ENCODE results near the gene DOCK4. TPM values are rescaled to one million over a fixed set of nuclear protein-coding genes. Genes with fewer than 3 reads are reported as not detected.
"Not testable (repeated sequence)": the region's sequence is repeated elsewhere in the genome, so short reads cannot be mapped to it uniquely, and the experiment has no call there.

Gene DOCK4
- total RNA-seq, 1 donor from 2014 or later = 162 TPM

DNA sequence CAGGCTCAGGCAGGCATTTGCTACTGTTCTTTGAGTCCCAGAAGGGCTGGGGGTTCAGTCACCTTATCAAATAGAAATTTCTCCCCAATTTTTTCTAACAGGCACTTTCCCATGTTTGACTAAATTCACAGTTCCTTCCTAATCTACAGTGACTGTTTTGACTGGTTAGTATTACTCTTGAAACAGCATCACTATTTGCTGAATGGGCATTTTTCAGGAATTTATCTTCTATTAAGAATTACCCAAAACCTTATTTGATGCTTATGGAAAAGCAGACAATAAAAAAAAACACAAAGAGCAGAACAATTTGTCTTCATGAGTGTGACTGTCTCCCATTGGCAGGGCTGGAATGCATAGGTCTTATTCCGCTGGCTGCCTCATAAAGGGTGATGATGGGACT is 269.0 kb downstream of the DOCK4 start:
- no peak for DNase-seq

DNA sequence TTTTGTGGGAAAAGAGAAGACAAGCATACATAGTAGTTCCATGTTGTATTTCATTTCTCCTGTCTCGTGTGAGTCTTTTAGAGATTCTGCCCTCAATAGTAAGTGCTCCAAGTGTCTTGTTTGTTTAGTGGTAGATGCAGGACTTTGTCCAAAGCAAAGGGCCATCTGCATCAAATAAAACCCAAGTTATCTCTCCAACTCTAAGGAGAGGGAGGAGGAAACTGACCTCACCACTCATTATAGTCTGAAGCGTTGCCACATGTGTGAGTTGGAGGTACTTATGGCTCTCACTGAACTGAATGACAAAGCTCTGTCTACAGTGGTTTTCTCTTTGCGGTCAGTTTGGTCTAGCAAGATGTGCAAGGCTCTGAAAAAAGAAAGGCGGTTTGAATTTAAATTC is 272.6 kb downstream of the DOCK4 start:
- DNase-seq = no peak

DNA sequence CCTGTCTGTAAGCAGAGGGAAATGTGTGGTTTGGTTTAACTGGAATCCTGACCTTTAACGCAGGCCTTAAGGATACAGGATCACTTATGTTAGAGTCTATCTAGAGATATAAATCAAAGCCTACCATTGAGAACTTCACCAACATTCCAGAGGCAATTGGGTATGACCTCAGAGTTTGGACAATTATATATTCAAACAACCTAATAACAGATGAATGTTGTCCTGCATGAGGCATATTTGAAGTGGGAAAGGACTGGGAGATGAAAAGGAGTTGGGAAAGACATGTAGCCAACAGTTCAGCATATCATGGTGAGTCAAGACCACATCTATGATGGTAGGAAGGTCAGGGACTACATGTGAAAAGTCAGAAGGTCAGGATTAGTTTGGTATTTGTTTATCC is 274.2 kb downstream of the DOCK4 start:
- peak; percentile 15 for DNase-seq

DNA sequence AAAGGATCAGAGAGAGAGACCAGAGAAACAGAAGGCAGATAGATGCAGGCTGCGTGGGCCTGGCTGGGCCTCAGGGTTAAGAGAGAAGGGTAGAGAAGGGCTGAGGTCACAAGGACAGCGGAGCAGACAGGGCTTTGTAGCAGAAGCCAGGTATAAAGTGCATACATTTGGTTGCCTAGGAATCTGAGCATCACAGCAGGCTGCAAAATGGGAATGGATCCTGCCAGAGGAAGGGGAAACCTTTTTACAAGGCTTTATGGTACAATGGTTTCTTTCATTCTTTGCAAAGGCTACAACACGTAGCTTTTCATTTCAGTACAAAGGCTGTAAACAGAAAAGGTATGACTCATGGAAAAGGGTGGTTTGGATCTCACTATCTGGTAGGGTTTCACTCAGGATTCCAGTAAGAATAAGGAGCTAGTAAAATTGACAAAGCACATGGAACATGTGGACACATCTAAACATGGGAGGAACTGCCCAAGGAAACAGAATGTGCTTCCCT is 275.1 kb downstream of the DOCK4 start:
- peak; percentile 75 for DNase-seq

DNA sequence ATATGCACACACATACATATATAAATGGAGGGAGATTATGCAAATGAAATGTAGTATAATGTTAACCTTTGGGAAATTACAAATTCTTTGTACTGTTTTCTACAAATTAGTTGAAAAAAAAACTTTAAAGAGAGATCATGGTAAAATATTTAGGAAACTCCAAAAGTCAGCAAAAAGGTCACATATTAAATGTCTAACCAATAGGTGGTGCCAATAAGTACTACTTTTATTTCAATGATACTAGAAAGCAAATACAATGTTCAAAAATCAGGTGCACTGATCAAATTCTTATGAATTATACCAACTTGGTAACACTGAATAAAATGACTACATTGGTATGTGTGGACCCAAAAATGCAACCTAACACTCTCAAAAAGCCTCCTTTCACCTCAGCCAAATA is 276.9 kb downstream of the DOCK4 start:
- DNase-seq = no peak

DNA sequence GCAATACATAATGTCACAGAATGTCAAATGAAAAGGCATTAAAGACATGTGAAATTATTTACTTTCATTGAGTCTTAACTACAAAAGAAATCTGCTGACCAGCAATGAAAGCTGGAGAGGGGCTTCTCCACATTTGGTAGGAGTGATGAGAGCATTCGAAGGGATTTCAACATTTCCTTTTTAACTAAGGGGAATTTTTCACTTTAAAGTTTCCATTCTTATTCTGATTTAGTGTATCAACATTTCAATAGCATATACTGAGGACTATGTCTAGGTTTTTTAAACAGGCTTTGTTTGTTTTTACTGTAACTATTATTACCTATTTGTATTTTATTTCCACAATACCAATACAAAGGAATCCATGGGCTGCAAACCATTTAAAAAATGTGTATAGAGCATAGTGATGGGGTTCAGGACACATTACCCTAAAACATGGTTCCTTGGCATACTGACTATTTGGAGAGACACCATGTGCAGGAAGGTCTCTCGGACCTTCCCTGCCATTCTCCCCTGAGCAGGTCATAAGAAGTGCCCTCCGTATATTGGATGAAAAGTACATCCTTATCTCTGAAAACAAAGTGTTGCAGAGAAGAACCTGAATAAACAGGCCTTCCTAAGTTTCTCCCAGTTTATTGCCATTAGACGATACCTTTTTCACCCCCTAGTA is 278.7 kb downstream of the DOCK4 start:
- no peak for DNase-seq

DNA sequence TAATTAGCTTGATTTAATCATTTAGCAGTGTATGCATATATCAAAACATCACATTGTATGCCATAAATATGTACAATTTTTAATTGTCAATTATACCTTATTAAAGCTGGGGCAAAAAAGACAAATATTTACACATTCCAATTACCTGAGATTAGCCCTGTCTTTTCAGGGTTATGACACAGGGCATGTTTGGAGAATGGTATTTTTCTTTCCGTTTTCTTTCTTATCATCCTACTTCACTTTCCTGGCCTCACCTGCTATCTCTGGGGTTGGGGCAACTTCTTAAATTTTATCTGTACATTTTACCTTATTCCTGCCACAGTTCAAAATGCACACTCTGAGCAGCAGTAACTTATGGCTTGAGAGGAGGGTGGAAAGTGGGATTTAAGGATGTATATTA is 285.9 kb downstream of the DOCK4 start:
- no peak for DNase-seq

DNA sequence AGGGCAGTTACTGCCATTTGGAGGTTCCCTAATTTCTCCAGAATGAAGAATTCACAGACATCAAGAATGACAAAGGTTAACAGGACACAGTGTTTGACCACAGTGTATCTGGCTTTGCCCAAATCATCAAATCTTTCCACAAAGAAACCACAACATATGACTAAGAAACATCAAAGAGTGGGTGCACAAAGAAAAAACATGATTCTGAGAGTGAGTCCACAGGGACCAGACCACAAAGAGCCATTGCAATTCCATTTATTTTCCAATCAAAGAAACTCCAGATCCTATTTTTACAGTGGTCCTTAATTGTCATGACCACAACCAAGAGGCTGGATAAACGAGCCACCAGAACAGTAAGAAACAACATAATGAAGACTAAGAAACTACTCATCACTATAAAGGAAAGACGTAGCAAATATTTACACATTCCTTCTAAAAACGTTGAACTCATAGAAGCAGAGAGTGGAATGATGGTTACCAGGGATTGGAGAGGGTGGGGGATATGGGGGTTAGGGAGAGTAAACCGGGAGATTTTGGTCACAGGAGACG is 286.5 kb downstream of the DOCK4 start:
- no peak for DNase-seq

DNA sequence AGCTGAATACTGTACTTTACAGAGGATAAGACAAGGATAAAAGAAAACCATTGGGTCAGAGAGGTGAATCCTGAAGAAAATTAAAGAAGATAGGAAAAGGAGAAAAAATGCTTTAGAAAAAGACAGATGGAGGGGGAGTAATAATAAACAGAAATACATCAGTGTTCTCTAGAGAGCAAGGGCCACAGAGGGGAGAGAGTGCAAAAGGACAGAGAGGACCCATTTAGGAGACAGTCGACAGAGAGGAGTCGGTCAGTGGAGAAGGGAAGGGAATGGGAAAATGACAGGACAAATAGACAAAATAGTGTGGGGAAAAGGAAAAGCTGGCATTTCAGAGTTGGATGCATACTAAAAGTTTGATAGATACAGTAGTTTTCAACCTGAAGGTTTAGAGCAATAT is 287.0 kb downstream of the DOCK4 start:
- DNase-seq = no peak

DNA sequence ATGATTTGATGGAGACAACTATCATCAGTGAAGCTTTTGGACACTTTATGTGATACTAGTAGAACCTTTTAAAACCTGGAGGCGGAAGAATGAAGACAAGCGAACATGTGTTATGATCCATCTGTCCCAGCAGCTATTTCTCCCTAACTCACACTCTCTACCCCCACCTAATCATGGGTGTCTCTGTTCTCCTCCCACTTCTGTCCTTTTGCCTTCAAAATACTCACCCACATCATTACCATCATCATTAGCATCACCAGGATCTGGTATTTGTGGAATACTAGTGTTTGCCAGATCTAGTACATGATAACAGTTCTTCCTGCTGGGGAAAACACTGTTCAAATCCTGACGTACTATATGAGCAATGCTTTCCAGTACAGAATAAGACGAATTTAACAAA is 287.7 kb downstream of the DOCK4 start:
- no peak for DNase-seq

DNA sequence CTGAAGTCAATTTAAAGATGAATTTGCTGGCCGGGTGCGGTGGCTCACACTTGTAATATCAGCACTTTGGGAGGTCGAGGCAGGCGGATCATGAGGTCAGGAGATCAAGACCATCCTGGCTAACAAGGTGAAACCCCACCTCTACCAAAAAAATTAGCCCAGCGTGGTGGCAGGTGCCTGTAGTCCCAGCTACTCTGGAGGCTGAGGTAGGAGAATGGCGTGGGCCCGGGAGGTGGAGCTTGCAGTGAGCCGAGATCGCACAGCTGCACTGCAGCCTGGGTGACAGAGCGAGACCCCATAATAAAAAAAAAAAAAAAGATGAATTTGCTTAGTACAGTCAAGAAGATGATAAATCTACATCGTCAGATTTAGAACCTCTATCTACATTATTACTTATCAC is 288.8 kb downstream of the DOCK4 start:
- not testable (repeated sequence) for DNase-seq

DNA sequence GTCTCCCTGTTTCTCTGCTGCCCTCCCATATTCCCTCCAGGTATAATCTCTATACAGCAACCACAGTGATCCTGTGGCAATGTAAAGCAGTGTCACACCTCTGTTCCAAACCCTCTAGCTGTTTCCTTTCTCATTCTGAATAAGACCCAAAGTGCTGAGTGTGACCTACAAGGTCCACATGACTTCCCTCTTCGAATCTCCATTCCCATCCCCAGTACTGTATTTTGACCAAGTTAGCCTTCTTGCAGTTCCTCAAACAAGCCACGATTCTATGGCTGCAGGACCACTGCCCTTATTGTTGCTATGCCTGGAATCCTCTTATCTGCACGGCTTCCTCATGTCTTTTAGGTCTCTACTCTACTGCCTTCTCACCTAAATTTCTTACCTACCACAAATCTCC is 291.9 kb downstream of the DOCK4 start:
- no peak for DNase-seq

DNA sequence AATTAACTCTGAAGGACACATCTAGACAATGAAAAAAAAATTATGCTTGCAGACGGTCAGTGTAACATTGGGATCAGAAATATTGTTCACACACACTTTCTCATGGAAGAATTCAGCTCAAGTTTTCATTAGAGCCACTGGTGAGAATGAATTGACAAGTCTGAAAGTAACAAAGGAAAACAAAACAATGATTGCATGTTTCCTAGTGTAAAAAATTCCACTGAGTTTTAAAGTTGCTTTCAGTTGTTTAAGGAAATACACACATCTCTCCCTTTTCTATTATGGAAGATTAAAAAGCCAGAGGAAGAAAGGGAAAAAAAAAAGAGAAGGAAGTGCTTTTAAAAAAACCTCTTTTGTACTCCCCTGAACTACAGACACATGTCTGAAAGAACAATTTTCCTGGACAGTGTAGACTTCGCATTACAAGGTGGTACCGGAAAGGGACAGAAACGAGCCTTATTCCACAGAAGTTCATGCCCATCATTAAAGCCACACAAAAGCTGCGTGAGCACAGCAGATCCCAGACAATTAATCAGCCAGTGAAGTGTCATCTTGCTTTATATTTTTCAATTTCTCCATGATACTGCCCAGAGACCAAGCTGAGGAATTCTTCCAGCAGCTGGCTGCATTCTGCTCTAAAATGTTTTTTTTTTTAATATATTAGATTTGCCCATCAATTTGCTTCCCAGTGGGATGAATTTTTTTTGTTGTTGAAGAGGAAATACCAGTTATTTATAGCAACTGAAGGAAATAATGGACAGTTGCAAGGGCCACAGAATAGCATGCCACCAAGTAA is 294.8 kb downstream of the DOCK4 start:
- DNase-seq = no peak

DNA sequence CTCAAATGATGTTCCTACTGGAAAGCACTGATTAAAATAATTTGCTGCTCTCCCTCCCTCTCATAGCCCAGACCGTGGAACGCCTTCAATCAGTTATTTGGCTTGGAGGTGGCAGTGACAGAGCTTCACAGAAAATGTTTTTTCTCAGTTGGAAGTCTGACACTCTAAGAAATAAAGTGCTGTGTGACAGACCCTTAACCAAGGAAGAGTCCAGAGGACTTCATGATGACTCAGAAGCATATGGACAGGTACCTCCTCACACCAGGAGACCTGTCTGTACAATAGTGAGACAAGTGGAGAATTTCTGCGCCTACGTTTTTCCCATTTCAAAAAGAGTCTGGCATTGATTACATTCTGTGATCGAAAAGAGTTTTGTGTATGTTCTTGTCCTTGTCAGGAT is 295.5 kb downstream of the DOCK4 start:
- no peak for DNase-seq

DNA sequence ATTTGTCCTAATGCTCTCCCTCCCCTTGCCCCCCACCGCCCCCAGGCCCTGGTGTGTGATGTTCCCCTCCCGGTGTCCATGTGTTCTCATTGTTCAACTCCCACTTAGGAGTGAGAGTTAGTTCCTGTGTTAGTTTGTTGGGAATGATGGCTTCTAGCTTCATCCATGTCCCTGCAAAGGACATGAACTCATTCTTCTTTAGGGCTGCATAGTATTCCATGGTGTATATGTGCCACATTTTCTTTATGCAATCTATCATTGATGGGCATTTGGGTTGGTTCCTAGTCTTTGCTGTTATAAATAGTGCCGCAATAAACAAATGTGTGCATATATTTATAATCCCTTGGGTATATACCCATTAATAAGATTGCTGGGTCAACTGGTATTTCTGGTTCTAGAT is 297.5 kb downstream of the DOCK4 start:
- DNase-seq = not testable (repeated sequence)

DNA sequence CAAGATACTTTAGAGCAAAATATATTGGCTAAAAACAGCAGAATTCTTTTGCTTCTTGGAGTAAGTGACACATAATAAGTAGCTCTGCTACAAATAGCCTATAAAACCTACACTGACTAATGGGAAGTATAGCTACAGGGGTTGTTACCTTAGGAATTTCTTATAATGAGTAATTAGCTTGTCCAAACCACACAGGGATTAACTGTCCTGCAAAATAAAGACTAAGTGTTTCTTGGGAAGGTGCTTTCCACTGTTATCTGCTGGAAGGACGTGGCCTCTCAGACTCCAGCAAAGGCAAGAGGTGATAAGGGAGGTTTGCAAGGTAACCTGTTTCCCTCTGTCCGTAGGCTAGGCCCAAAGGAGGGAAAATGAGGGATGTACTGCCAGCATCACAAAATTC is 302.4 kb downstream of the DOCK4 start:
- no peak for DNase-seq

DNA sequence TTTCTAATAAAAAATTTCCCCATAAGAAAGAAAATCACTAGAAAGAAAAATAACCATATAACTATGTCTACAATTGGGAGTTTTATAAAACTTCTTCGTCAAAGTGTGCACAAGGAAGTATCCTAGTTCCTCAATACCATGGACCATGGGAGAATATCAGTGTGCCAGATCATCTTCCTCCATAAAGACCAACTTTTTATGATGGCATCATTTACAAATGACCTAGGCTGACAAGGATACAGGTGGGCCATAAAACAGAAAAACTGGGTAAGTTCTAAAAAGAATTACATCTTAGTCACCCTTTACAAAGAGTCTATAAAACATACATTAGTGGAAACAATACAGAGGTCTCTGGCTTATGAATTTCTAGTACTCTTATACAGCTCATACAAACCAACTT is 303.2 kb downstream of the DOCK4 start:
- DNase-seq = no peak

DNA sequence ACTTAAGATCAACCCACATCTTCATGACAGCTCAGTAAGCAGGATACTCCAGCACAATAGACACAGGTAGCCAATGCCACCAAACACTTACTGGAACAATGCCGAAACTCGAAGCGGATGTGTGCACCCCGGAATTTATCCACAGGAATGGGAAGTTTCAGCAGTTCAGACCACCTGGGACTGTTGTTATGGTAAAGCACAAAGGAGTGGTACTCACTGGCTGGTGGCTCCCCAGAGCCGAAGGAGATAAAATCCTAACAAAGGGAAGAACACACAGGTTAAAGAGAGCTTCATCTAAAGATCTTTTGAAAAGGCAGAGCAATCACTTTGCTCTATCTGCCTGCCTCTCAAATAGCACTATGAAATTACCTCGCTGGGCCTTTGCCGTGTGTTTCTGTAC is 305.9 kb downstream of the DOCK4 start:
- no peak for DNase-seq

DNA sequence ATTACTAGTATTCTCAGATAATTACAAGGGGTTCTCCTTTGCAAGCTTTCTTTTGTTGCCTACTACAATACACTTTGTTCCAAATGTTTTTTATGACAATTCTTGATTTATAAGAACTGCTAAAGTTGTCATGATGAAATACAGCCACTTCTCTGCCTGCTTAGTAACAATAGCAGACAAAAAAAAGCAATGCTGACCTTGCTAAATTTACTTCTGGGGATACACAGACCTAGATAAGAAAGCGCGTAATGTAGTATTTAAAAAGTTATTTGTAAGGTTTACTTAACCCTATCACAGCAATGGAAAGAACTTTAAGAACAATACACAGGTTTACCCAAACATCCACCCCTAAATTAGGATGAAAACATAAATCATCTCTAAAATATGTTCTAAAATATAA is 311.1 kb downstream of the DOCK4 start:
- no peak for DNase-seq

DNA sequence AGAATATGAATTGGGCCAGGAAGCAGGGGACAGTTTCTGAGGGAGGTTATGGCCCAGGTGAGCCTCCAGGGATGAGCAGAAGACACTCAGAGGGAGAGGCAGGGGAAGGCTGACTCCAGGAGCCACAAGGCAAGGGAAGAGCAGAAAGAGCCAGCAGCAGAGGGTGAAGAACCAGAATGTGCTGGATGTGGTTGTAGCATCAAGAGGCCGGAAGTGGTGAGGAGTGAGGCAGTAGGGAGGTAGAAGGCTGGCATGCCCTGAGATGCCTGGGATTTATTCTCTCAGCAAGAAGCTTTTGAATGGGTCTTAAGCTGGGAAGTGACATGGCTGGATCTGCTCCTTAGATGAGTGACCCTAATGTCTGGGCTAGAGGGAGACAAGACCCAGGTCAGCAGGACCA is 311.7 kb downstream of the DOCK4 start:
- no peak for DNase-seq

DNA sequence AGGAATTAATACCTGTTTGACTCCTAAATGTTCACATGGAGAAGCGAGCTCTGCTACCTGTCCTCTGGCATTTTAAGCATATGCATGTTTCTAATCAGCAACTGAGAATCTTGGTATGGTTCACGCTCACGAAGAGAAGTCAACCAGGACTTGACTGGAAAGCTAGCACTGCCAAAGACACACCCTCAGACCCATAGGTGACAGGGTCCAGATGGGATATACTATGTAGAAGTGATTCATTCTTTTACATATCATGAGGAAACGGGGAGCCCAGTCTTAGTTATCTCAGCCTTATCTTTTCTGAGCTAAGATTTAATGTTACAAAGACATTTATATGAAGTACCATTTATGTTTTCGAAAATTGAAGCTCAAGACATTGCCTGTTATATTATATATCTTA is 313.0 kb downstream of the DOCK4 start:
- no peak for DNase-seq

DNA sequence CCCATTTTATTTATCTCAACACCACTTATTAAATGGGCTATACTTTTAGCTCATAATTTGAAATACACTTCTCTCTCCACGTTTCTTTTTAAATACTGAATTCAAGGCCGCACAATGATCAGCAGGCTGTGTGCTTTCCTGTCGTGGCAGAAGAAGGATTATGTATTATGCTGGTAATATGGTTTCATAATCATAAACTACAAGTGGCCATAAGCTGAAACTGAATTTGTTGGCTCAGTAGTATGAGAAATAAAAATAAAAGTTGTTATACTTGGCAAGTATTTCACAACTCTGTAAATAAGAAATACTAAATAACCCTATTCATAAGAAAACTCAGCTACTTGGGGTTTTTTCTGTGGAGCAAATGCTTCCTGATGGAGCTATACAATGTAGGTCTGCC is 313.6 kb downstream of the DOCK4 start:
- DNase-seq = no peak

DNA sequence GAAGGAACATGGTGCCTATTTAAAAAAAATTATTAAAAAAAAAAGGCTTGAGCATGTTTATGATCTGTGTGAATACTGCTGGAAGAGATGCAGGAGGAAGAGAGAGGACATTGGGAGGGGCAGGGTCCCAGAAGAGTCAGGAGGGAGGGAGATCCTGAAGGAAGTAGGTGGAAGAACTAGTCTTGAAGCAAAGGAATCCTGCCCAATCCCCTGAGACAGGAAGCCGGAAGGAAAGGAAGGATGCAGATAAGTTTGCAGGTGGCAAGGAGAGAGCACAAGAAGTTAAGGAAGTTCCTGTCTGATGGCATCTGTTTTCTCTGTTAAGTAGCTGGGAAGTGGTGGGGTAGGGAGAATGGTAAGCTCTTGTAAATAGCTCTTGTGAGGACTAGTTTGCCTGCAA is 318.5 kb downstream of the DOCK4 start:
- peak; percentile 64 for DNase-seq

DNA sequence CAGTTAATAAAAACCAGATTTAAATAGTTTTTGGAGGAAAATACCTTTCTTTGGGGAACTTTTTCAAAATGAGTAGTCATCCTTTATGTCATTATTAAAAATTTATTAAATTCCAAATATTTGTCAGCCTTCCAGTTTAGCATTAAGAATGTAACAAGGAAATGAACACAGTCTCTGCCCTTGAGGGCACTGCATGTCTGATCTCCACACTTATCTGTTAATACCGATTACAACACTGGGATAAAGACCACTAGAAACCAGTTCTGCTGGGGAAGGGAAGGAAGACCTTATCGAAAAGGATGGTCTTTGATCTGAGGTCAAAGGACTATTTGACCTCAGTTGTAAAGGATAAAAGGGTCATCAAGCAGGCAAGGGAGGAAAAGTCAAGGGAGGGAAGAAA is 320.0 kb downstream of the DOCK4 start:
- DNase-seq = no peak

Measured in dermis blood vessel endothelial cell (primary cell).